Neural cell (in vitro differentiated cells): ENCODE data around the gene KDM8.

Experiments used
- EP300 ChIP-seq: fragments of 450-650 bp; conservative IDR thresholded peaks from 2 replicates; pipeline ENCODE4 v1.6.1; 2014; ENCODE audit warnings: antibody characterized with exemption, mild to moderate bottlenecking, moderate library complexity; ENCODE audit not compliant: poor library complexity, severe bottlenecking
- EZH2 ChIP-seq: fragments of 200-600, 300-800 bp; shearing (Covaris generic), sonication (generic); IDR thresholded peaks from 2 replicates; pipeline ENCODE4 v1.6.1; 2014; ENCODE audit warnings: antibody characterized with exemption, low read length, borderline replicate concordance, mild to moderate bottlenecking; ENCODE audit not compliant: insufficient read depth, poor library complexity, severe bottlenecking
- MXI1 ChIP-seq: fragments of 450-650 bp; conservative IDR thresholded peaks from 2 replicates; pipeline ENCODE4 v1.6.1; 2014; ENCODE audit warnings: antibody characterized with exemption, mild to moderate bottlenecking; ENCODE audit not compliant: poor library complexity, severe bottlenecking
- POLR2AphosphoS5 ChIP-seq: IDR thresholded peaks from 2 replicates; pipeline ENCODE4 v1.6.1; 2012
- RAD21 ChIP-seq: fragments of 450-650 bp; conservative IDR thresholded peaks from 2 replicates; pipeline ENCODE4 v1.6.1; 2014; ENCODE audit warnings: antibody characterized with exemption, mild to moderate bottlenecking, moderate library complexity
- TAF1 ChIP-seq: IDR thresholded peaks from 2 replicates; pipeline ENCODE4 v1.6.1; 2012; ENCODE audit warnings: low read depth
- TF ChIP-seq, protein P1 (sequence below): fragments of 450-650 bp; IDR thresholded peaks from 2 replicates; pipeline ENCODE4 v1.5.1; 2014; ENCODE audit warnings: antibody characterized with exemption, mild to moderate bottlenecking, moderate library complexity; ENCODE audit not compliant: poor library complexity, severe bottlenecking
- TF ChIP-seq, protein P2 (sequence below): IDR thresholded peaks from 2 replicates; pipeline ENCODE4 v1.6.1; 2012; ENCODE audit warnings: borderline replicate concordance

DNA sequence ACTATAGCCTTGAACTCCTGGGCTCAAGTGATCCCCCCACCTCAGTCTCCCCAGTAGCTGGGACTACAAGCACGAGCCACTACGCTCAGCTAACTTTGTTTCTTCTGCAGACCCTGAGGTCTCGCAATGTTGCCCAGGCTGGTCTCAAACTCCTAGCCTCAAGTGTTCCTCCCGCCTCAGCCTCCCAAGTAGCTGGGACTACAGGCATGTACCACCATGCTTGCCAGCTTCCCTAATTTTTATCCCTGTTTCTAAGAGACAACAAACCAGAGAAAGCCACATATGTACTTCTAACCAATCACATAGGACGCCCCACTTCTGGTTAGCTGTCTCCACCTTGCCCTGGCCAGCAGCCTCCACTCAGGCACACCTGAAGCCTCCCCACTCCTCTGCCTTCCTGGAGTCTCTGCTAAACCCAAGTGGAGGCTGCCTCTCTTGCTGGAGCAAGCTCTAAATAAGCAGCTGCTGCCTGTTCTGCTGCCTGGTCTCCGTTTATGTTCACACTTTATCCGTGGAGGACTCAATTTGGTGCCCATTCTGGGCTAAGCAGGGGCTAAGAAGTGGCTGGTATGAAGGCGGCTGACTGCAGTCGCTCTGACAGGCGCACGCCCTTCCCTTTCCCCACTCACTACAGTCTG, 40.5 kb downstream of the KDM8 start:
- TF ChIP-seq, protein P1, sequence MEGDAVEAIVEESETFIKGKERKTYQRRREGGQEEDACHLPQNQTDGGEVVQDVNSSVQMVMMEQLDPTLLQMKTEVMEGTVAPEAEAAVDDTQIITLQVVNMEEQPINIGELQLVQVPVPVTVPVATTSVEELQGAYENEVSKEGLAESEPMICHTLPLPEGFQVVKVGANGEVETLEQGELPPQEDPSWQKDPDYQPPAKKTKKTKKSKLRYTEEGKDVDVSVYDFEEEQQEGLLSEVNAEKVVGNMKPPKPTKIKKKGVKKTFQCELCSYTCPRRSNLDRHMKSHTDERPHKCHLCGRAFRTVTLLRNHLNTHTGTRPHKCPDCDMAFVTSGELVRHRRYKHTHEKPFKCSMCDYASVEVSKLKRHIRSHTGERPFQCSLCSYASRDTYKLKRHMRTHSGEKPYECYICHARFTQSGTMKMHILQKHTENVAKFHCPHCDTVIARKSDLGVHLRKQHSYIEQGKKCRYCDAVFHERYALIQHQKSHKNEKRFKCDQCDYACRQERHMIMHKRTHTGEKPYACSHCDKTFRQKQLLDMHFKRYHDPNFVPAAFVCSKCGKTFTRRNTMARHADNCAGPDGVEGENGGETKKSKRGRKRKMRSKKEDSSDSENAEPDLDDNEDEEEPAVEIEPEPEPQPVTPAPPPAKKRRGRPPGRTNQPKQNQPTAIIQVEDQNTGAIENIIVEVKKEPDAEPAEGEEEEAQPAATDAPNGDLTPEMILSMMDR: no peak
- TF ChIP-seq POLR2AphosphoS5 (no peak), EP300 (no peak), RAD21 (no peak), MXI1 (no peak), TAF1 (no peak), EZH2 (no peak)
- TF ChIP-seq, protein P2, sequence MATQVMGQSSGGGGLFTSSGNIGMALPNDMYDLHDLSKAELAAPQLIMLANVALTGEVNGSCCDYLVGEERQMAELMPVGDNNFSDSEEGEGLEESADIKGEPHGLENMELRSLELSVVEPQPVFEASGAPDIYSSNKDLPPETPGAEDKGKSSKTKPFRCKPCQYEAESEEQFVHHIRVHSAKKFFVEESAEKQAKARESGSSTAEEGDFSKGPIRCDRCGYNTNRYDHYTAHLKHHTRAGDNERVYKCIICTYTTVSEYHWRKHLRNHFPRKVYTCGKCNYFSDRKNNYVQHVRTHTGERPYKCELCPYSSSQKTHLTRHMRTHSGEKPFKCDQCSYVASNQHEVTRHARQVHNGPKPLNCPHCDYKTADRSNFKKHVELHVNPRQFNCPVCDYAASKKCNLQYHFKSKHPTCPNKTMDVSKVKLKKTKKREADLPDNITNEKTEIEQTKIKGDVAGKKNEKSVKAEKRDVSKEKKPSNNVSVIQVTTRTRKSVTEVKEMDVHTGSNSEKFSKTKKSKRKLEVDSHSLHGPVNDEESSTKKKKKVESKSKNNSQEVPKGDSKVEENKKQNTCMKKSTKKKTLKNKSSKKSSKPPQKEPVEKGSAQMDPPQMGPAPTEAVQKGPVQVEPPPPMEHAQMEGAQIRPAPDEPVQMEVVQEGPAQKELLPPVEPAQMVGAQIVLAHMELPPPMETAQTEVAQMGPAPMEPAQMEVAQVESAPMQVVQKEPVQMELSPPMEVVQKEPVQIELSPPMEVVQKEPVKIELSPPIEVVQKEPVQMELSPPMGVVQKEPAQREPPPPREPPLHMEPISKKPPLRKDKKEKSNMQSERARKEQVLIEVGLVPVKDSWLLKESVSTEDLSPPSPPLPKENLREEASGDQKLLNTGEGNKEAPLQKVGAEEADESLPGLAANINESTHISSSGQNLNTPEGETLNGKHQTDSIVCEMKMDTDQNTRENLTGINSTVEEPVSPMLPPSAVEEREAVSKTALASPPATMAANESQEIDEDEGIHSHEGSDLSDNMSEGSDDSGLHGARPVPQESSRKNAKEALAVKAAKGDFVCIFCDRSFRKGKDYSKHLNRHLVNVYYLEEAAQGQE: no peak
